ENCODE data around the gene RTKN.
A peak's percentile ranks its signal among the peaks of the same experiment; 100 is the strongest.
"Not testable (repeated sequence)": the region's sequence is repeated elsewhere in the genome, so short reads cannot be mapped to it uniquely, and the experiment has no call there.

Gene RTKN

GRCh38 chr2:74441690-74442482 lies at the start of gene RTKN:
RTKN (minus strand) TSS chr2:74441937; CDS start chr2:74441816, 121 bp downstream.
- no peak for DNase-seq (ENCODE audit: low read depth)

- DNase-seq (ENCODE audit: low read depth) = no peak
These were observed 48.2 kb upstream of the RTKN start for GRCh38 chr2:74489906-74490305.

GRCh38 chr2:74488643-74489481 lies 47.1 kb upstream of the RTKN start:
- no peak for DNase-seq (ENCODE audit: low read depth)

- DNase-seq (ENCODE audit: low read depth) = no peak
These were observed 44.4 kb upstream of the RTKN start for GRCh38 chr2:74486141-74486540.

DNA sequence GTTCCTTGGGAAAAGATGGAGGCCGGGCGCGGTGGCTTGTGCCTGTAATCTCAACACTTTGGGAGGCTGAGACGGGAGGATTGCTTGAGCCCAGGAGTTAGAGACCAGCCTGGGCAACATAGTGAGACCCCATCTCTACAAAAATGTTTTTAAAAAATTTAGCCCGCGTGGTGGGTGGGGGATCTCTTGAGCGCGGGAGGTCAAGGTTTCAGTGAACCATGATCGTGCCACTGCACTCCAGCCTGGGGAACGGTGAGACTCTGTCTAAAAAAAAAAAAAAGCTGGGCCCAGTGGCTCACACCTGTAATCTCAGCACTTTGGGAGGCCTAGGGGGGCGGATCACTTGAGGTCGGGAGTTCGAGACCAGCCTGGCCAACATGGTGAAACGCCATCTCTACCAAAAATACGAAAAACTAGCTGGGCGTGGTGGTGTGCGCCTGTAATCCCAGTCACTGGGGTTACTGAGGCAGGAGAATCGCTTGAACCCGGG lies 42.0 kb upstream of the RTKN start:
- not testable (repeated sequence) for DNase-seq (ENCODE audit: low read depth)

DNA sequence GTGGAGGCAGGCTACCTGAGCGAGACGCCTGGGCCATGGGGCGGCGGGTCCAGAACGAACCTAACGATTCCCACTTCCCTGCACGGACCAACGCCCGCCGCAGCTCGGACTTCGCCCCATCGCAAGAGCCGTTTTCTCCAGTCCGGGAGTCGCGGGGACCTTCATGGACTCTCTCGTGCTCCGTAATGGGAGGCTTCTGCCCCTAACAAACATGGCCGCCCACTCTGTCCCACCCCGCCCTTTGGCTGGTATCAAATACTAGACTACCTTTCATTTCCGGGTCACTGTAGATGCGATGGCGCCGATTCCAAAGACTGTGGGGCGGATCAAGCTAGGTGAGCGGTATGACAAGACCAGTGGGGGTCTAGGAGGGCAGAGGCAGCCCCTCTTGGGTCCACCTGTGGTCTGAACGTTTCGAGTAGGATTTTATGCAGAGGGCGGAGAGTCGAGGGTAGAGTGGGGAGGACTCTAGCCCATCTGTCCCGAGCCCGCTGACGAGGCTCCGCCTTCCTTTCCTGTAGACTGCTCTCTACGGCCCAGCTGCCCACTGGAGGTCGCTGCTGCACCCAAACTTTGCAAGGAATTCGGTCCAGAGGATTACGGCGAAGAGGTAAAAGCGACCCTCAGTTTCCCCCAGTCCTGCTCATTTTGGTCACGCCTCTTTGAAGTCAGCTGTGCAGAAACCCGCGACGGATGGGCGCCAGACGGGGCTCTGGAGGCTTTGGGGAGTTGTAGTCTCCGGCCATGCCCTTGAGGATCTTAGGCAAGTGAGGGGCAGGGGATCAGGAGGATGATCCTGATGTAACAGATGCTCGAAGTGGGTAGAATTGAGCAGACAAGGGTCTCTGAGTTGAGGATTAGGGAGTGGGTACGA lies 41.3 kb upstream of the RTKN start, which contains the start of the genes CCDC142 and TTC31:
TSS of gene CCDC142 (minus strand) at position 198 of the 874 bp plus-strand sequence. CDS start at position 37, 161 bp downstream.
TSS of gene TTC31 (plus strand) at position 281 of the 874 bp plus-strand sequence. CDS start at position 296, 15 bp downstream.
- DNase-seq (ENCODE audit: low read depth) = peak; percentile 93

DNA sequence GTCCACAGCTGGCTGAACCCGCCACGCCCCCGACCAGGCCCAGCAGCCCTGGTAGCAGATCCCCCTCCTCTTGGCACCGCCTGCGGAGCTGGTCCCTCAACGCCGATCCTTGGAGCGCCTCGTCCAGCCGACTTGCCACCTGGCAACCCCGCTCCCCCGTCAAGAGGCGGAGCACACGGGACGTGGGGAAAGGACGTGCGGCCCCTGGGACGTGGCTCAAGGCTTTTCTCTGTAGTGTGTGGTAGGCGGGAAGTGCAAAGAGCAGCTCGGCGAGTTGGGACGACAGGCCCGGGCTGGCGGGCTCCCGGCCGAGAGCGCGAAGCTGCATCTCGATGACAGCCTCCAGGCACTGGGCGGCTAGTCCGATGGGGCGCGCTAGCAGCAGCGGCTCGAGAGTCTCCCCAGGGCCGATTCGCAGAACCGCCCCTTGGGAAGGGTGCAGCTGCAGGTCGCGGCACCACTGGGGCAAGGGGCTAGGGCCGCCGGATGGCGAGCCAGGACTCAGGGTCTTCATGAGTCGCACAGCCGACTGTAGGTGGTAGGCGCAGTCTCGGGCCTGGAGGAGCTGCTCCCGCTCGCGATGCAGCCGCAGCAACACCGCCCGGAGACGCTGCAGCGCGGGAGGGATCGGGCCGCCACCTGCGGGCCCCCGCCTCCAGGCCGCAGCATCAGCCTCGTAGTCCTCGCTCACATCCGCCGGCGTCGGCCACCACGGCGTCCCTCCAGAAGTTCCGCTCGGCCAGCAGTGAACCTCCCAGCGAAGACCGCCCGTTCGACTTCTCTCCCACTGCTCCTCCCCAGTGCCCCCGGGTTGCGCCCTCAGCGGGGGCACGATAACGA lies 40.4 kb upstream of the RTKN start:
- DNase-seq (ENCODE audit: low read depth) = no peak

DNA sequence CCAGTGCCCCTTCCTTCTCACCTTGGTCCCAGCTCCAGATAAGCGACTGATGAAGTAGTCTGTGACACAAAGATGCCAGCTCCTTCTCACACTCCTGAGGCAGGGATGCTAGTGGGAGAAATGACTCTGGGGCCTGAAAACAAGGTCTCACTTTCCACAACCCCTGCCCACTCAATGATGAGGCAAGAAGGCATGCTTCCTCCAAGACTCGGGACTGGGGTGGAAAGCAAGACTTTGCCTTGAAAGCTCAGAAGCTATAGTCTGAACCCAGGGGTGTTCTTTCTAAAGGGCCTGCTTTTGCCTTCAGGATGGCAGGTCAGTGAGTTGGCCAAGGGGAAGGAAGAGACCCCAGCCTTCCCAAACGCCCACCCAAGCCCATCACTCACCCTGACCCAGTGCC lies 39.7 kb upstream of the RTKN start:
- no peak for DNase-seq (ENCODE audit: low read depth)

DNA sequence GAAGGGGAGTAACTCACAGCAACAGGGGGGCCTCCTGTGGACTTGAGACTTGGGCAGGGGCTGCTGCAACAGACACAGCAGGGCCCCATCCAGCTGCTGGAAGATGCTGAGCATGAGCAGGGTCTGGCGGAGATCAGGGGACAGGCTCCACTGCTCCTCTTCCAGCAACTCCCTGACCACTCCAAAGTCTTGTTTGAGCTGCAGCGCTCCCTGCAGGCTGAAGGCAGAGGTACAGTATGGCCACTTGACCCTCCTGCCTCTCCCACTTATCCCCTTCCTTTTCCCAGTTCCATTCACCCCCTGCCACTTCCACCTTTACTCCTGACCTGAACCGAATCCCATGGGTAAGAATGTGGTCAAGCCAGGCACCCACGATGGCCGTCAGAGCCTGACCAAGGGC lies 33.2 kb upstream of the RTKN start:
- DNase-seq (ENCODE audit: low read depth) = no peak

DNA sequence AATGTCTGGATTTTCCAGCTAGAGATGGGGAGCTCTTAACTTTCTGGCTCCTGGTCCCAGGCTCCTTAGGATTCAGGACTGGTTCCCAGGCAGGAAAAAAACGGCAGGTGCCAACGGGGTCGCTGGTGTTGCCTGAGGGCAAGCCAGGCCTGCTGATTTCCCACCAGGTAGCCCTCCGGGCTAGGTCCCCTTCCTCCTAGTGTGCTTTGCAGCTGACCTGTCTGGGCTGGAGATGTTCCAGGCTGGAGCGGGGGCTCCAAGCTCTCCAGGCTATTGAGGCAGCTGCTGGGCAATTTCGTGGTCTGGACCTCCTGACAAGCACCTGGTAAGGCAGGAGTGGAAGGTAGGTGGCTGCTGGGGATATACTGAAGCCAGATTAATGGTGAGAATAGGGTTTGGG lies 32.7 kb upstream of the RTKN start:
- DNase-seq (ENCODE audit: low read depth) = no peak

GRCh38 chr2:74472945-74473258 lies 31.2 kb upstream of the RTKN start:
- DNase-seq (ENCODE audit: low read depth) = no peak

- peak; percentile 93 for DNase-seq (ENCODE audit: low read depth)
These were observed 30.6 kb upstream of the RTKN start, which contains the start of gene MRPL53 for GRCh38 chr2:74472086-74472944. MRPL53 (minus strand) TSS chr2:74472680; CDS start chr2:74472660, 20 bp downstream.

- no peak for DNase-seq (ENCODE audit: low read depth)
These were observed 29.8 kb upstream of the RTKN start for GRCh38 chr2:74471332-74472065.

GRCh38 chr2:74470742-74471141 lies 29.0 kb upstream of the RTKN start:
- not testable (repeated sequence) for DNase-seq (ENCODE audit: low read depth)

- DNase-seq (ENCODE audit: low read depth) = no peak
These were observed 22.7 kb upstream of the RTKN start for GRCh38 chr2:74464406-74464805.

- no peak for DNase-seq (ENCODE audit: low read depth)
These were observed 21.0 kb upstream of the RTKN start for GRCh38 chr2:74462786-74463105.

GRCh38 chr2:74462054-74462785 lies 20.5 kb upstream of the RTKN start:
- no peak for DNase-seq (ENCODE audit: low read depth)

DNA sequence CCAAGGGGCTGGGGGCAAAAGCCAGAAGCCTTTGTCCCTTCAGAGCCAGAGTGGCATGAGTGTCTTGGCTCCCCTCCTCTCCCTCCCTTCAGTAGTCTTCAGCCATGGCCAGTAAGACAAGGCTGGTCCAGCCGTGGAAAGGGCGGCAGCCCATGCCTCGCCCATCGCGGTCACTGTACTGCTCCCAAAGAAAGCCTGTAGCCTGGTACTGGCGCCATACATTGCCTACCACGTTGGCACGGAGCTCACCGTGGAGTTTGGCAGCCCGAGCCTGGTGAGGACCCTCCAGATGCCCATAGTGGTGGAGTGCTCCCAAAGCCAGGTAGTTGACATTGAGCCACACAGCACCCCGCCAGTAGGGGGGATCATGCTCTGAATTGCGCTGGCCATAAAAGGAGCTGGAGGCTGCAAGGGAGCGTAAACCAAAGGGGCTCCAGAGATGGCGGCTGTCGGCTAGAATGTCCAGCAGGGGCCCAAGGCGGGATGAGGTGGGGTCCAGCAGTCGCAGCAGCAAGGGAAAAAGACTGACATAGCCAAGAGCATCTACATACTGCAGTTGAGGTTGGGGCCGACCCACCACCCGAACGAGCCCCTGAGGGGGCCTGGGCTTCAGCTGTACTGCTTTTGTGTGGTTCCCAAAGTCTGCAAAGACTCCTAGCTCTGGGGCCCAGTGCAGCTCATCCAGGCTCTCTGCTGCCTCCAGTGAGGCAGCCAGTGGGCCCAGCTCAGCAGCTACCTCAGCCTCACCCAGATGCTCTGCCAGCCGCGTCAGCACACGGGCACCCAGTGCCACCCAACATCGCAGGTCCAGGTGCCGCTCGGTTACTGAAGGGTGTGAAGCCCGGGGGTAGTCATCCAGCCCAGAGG lies 19.7 kb upstream of the RTKN start:
- DNase-seq (ENCODE audit: low read depth) = no peak
